ENCODE data around the gene MYRFL.
"Not testable (repeated sequence)": the region's sequence is repeated elsewhere in the genome, so short reads cannot be mapped to it uniquely, and the experiment has no call there.

Gene MYRFL

DNA sequence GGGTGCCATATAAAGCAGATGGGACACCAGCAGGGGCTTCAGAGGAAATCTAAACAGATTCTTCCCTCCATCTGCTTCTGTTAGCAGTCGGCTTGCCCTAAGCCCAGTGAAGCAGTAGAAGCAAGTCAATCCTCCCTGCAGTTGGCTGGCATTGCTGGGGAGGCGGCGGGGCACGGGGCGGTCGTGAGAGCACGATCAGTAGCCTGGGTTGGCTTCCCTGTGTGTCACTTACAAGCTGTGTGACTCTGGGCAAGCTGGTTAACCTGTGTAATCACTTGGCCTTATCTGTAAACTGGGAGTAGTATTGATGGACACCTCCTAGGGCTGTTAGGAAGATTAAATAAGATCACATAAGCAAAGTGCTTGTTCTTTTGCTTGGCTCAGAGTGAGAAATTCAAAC, 19.4 kb downstream of the MYRFL start:
- no peak for DNase-seq

DNA sequence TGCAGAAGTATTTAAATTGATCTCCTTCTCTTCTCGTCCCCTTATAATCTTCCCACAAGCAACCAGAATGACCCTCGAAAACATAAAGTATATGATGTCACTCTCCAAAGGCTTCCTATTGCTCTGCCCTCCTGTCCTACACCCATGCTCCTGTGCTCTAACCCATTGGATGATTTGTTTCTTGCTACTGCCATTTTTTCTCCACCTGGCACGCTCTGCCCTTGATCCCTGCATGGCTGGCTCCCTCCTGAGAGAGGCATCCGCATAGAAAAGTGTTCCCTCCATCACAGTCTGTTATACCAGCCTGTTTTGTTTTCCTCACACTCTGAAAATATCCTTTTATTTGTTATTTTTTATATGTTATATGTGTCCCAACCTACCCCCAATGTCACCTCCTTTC, 19.8 kb downstream of the MYRFL start:
- DNase-seq = no peak

DNA sequence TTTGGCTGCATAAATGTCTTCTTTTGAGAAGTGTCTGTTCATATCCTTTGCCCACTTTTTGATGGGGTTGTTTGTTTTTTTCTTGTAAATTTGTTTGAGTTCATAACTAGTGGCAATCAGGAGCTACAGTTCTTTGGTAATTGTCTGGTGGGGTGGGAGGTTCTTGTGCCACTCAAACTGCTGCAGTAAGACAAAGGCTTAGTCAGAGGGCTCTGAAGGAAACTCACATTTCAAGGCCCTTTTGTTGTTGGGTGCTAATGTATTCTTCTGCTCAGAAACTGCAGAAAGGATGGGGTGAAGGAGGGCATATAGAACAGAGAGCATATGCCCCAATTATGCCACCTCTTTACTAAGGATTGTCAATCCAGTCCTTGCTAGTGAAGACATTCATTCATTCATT, 21.9 kb downstream of the MYRFL start:
- no peak for DNase-seq

DNA sequence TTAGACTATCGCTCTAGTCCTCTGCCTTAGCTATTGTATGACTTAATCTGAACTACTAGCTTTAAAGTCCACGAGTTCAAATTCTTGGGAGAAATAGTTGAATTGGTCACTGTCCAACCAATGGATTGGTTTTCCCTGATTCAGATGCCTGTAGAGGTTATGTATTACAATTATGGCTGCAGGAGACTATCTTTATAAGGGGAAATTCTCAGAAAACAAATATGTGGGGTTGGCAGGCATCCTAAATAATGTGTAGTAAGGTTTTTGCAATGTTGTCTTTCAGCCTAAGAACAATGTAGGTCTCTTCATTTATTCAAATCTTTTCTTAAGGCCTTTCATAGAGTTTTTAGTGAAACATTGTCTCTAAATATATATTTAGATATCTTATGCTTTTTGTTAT, 26.9 kb downstream of the MYRFL start:
- DNase-seq = no peak

DNA sequence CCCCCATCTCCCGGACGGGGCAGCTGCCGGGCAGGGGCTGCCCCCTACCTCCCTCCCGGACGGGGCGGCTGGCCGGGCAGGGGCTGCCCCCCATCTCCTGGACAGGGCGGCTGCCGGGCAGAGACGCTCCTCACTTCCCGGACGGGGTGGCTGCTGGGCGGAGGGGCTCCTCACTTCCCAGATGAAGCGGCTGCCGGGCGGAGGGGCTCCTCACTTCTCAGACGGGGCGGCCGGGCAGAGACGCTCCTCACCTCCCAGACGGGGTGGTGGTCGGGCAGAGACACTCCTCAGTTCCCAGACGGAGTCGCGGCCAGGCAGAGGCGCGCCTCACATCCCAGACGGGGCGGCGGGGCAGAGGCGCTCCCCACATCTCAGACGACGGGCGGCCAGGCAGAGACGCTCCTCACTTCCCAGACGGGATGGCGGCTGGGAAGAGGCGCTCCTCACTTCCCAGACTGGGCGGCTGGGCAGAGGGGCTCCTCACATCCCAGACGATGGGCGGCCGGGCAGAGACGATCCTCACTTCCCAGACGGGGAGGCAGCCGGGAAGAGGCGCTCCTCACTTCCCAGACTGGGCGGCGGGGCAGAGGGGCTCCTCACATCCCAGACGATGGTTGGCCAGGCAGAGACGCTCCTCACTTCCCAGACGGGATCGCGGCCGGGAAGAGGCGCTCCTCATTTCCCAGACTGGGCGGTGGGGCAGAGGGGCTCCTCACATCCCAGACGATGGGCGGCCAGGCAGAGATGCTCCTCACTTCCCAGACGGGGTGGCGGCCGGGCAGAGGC, 28.3 kb downstream of the MYRFL start:
- DNase-seq = not testable (repeated sequence)

DNA sequence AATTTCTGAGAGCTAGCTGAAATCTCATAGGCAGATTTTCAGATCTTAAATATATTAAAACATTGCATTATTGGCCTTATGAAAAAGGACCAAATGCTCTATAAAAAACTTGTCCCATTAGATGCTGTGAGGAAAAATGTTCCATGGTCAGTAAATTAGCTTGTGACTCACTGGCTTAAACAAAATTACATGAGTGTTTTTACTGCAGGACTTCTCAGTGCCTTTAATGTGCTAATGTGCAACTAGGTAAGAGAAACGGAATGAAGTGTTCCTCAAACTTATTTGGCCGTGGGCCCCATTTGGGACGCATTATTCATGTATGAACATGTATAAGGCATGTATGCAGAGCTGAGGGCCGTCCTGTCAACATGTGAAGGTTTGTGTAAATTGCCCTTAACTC, 41.7 kb downstream of the MYRFL start:
- DNase-seq = no peak

DNA sequence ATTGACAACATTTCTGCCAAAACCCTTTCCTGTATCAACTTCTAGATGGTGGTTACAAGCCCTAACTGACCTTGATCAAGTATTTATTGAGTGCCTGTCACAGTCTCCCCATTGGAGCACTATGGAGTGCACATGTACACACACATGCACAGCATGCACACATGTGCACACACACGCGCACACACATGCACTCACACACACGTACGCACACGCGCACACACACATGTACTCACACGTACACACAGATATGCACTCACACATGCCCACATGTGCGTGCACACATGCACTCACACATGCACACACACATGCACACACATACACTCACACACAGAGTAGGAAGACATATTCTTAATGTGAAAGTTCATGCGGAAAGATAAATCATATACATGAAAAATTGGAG, 43.7 kb downstream of the MYRFL start:
- DNase-seq = no peak

DNA sequence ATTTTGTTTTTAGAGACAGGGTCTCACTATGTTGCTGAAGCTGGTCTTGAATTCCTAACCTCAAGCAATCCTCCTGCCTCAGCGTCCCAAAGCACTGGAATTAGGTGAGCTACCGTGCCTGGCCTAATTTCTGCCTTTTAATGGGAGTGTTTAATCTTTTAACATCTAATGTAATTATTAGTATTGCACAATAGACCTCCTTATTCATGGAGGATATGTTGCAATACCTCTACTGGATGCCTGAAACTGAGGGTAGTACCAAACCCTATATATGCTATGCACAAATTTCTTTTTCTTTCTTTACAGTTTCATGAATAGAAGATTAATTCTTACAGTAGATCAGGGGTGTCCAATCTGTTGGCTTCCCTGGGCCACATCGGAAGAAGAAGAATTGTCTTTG, 47.8 kb downstream of the MYRFL start:
- no peak for DNase-seq

DNA sequence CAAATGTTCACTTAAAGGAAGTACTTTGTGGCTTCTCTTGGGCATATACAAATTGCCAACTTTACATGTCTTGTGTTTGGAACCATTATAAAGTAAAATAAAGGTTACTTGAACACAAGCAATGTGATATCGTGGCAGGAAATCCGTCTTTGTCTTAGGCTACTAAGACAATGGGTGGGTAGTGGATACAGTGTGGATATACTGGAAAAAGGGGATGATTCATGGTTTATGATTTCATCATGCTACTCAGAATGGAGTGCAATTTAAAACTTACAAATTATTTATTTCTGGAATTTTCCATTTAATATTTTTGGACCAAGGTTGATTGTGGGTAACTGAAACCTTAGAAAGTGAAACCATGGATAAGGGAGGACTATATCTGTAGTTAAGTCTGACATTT, 48.4 kb downstream of the MYRFL start:
- no peak for DNase-seq

DNA sequence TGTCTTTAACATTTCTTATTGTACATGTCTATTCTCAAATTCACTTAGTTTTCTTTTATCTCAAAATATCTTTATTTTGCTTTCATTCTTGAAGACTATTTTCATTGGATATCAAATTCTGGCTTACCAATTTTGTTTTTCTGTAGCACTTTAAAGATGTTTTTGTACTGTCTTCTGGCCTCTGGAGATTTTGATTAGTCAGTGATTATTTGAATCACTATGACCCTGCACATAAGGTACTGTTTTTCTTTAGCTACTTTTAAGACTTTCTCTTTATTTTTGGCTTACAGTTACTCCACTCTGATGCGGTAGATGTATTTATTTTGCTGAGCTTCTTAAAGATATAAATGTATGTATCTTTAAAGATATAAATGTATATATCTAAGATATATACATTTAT, 49.6 kb downstream of the MYRFL start:
- no peak for DNase-seq

DNA sequence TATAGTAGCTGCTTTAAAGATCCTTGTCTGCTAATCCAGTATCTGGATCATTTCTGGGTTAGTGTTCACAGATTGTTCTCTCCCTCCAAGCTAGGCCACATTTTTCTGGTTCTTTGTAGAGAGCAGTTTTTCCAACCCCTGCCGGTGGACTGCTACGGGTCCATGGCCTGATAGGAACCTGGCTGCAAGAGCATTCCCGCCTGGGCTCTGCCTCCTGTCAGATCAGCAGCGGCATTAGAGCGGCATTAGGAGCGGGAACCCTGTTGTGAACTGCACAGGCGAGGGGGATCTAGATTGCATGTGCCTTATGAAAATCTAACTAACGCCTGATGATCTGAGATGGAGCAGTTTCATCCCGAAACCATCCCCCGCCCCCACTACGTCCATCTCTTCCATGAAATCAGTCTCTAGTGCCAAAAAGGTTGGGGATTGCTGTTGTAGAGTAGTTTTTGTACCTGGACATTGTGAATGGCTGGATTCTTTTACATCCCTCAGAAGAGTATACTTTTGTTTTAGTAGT, 50.4 kb downstream of the MYRFL start:
- DNase-seq = no peak

DNA sequence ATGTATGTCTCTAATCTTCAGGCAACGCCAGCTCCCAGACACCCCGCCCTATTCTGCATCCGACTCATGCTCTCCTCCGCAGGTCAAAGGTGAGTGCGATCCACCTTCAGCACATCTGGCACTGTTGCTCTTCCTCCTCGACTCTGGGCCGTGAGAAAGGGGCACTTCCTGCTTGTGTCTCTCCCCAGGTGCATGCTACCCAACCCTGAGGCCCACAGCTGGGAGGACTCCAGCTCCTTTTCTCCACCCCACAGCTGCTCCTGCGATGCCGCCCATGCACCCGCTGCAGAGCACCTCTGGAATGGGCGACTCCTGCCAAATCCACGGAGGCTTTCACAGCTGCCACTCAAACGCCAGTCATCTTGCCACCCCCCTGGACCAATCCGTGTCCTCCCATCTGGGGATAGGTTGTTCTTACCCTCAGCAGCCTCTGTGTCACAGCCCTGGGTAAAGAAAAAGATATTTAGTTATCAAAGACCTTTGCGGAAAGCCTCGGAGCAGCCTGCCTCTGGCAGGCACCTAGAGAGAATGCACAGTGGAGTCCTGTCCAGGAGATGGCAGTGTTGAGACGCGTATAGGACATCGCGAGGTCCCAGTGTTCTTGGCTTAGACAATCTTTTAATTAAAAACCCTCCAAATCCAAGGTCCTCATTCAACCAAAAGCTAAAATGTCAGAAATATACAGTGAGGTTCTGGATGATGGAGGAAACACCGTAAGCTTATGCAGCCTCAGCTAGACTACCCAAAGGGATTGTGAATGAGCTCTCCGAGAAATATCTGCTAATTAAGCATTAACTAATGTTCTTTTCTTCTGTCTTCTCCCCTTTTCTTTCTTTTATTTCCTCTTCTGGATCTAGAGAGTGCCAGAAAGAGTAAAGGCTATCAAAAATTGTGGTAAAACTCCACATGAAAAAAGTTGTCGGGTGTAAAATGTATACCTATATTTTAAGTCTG, 54.3 kb downstream of the MYRFL start:
- peak; percentile 71 for DNase-seq

DNA sequence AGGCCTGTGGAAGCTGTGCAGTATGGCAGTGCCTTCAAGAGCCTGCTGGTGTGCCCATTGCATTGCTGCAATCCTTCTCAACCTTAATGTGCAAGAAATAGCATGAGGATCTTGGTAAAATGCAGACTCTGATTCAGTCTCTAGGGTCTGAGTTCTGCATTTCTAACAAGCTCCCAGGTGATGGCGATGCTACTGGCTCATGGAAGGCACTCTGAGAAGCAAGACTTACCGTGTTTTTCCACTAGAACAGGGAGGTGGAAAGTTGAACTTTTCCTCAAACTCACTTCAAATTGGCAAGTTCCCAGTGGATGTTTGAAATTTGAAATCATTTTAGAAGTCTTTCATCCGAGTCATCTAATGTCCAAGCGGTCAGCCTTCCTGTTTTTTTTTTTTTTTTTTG, 55.5 kb downstream of the MYRFL start:
- DNase-seq = no peak

DNA sequence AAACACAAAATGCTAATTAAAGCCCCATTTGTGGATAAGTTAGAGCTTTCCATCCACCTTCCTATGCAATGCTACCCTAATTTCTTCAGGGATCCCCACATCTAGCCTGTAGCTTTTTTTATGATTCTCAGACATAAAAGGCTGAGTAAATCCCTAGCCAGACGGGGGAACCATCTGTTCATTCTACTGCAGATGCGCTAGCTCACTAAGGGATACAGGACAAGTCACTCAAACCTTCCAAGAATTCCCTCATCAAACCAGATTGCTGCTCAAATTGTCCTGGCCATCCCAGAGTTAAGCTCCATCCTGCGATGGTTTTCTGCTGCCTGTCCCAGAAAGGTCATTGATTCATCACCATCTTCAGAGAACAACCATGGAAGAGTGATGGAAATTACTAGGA, 56.7 kb downstream of the MYRFL start:
- DNase-seq = no peak

DNA sequence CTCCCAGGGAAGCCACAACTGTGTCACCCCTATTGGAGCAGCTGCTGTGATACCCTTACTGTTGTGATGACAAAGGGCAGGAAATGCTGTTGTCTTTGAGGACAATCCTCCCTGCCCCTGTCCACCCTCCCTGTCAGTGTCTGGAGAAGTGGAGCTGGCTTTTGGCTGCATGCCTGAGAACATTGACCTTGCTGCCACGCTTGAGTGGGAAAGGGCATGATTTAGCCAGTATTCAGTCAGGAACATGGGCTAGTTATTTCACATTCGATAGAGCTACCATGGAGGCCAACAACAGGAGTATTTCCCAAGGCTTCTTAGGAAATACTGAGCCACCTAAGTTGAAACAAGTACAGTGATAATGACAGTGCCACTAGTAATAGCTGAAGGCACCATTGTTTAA, 59.4 kb downstream of the MYRFL start:
- DNase-seq = no peak

DNA sequence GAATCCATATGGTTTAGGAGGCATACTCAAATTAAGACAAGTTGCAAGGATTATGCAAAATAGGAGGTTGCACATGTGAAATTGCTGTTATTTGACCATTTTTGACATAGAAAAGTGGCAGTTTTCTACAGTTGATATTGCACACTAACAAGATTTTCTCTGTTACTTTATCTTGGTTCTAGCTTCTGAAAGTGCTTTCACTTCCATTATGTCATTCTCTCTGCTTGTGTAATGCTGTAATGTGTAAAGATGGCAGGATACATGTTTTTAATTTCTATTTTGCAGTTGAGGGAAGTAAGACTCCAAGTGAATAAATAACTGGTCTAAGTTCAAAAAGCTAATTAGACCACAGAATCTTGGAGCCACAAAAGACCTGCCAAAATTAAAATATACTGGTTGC, 60.6 kb downstream of the MYRFL start:
- no peak for DNase-seq

DNA sequence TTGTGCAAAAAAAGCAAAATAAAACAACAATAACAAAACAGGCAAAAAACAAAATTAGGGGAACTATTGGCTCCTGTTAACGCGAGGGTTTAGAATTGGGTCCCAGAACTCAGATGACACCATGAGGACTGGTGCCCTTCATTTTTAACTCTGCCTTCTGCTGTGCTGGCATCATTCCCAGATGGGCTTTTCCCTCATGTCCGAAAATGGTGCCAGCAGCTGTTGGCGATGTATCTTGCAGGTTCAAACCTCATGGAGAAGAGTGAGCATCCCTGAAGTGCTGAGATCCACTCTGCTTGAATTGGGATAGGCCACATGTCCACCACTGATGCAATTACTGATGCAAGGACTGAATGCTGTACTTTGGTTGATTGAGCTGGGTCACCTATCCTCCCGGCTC, 61.1 kb downstream of the MYRFL start:
- DNase-seq = no peak

DNA sequence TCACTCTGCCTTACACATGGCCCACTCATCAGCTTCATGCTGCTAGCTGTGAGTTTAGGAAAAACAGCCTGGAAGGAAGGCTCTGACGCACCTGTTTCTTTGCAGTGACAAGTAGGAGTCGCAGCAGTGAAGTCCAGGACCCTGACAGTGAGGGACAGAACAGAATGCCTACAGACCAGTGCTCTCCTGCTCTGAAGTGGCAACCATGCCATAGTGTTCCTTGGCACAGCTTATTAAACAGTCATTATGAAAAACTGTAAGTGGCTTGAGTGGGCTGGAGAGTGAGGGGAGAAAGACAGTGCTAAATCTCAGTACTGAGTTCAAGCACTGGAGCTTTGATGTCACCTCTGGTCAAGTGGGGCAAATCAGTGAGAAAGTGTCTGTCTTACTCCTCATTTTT, 61.7 kb downstream of the MYRFL start:
- no peak for DNase-seq

DNA sequence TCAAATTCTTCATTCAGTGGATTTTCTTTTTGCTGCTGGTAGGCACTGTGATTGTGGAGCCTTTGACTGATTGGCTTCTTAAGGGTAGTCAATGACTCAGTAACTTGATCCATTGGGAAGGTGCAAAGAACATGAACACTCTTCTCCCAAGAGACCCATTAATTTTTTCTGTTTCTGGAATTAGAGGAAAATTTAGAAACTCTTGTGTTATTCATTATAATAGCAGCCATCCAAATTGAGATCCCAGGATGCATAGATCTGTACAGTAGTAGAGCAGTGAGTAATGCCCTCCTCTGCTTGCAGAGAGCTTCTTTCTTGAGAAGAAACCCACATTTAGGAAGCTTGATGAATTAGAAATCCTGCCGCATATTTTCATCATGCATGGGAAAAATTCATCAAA, 63.9 kb downstream of the MYRFL start:
- DNase-seq = no peak

DNA sequence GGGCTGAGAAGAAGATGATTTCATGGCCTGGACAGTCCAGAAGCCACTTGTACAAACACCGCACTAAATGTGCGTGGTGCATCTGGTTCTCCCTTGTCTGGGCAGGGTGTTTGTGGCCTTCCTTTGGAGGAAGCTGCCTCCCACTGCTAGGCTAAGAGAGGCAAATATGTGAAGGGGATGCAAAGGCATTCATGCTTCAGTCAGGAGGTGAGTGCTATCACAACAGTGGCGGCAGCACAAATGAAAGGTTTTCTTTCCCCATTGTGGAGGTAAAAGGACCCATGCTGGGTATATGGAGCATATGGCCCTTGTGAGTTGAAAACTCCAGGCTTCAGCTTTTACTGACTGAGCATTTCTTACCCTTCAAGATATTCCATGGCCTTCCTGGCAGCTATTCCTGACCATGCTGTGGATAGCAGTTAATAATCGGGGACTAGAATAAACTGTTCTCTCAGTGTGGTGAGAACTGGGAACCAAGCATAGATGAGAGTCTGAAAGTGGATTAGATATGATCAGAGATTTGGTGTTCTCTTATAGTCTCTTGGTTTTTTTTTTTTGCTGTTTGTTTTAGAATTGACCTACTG, 69.9 kb downstream of the MYRFL start:
- no peak for DNase-seq

DNA sequence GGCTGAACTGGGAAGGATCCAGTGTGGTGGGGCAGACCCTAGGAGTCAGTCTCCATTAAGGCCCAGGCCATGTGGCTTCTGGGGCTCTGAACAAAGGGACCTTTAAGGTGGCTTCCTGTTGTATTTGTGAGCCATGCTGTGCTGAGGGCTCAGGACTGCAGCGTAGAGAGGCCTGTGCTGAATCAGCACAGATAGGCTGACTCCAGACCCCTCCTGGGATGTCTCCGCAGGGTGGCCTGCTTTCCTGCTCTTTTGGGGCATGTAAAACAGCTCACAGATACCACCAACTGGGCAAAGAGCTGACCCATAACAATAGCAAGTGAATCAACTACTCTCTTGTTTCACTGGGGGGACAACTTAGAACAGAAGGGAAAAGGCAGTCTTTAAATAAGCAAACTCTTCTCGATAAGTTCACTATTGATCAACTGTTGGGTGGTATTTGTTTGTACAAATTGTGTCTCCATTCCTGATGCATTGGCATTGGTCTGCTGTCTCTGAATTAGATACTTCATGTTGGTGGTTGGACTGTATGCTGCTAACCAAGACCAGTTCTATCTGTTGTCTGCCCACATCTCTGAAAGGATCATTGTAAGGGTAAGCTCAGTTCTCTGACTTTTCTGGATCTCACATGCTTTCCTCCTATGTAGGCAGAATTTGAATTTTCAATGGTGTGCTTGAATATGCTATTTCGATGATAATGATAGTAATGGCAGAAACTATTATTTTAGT, 71.8 kb downstream of the MYRFL start:
- no peak for DNase-seq

DNA sequence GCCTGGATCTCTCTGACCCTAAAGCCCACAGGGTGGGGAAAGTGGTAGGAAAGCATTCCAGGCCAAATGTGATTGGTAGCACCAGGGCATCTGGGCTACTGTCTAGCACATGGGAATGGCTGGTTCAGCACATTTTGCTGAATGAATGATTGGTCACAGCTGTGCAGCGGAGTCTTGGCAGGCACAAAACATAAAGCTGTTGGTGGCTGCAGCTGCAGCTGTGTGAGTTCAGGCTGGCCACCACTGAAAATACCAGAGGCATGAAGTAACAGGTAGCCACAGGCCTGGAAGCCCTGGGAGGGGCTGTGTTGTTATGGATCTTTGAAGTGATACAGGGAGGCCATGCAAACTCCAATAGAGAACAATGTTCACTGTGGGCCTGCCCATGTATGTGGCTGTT, 72.7 kb downstream of the MYRFL start:
- no peak for DNase-seq

DNA sequence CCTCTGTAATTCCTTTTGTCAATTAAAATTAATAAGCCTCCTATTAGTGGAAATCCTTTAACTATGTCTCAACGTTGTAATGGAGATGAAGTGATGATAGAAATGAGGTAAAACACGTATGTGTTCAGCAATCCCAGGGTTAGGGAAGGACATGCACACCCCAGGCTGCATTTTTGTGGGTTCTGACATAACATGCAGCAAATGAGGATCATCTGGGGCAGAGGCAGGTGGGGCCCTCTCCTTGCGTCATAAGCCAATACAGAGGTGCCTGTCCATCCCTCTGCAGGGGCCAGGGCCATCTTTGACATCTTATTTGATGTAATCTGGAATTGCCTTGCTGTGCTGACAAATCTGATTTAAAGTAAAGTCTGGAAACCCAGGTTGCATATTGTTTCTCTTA, 73.2 kb downstream of the MYRFL start:
- no peak for DNase-seq
